Measurements from ENCODE around the gene PAQR8. TPM values are rescaled to one million over a fixed set of nuclear protein-coding genes. Genes with fewer than 3 reads are reported as not detected.
A peak's percentile ranks its signal among the peaks of the same experiment; 100 is the strongest.

PAQR8 gene
- total and polyA plus RNA-seq, 2 of the 13 experiments (the other 11 are each of a cell fraction or from before 2014, with no cell fraction given), result 37.7 to 50.7 TPM

- TF ChIP-seq MEF2D (CRISPR knock-in tag; IDR thresholded peaks at IDR 0.05), result 0 out of 2 replicates have a peak, but pooled peaks have one; percentile 20
- no peak for TF ChIP-seq CSRNP2 (CRISPR knock-in tag; conservative IDR thresholded peaks at IDR 0.05; ENCODE audit: low read depth)
- no peak for TF ChIP-seq NFE2L1 (CRISPR knock-in tag; IDR thresholded peaks at IDR 0.05; ENCODE audit: borderline replicate concordance)
- no peak for TF ChIP-seq ZNF678 (CRISPR knock-in tag; IDR thresholded peaks at IDR 0.05)
- no peak for TF ChIP-seq ZNF335 (CRISPR knock-in tag; IDR thresholded peaks at IDR 0.05)
- TF ChIP-seq FOXA1 (IDR thresholded peaks at IDR 0.05), result peak; percentile 50; the same call in 1 of the 2 replicates
- TF ChIP-seq FOXA1 (CRISPR knock-in tag; IDR thresholded peaks at IDR 0.05), result peak; percentile 83
- TF ChIP-seq YEATS4 (CRISPR knock-in tag; IDR thresholded peaks at IDR 0.05; ENCODE audit: borderline replicate concordance), result peak; percentile 53; the same call in 1 of the 2 replicates
- peak; percentile 72; the same call in 1 of the 2 replicates for TF ChIP-seq MAX (IDR thresholded peaks at IDR 0.05)
- TF ChIP-seq MATR3 (CRISPR knock-in tag; IDR thresholded peaks at IDR 0.05), result no peak
- TF ChIP-seq GTF3A (CRISPR knock-in tag; conservative IDR thresholded peaks at IDR 0.05), result no peak
- no peak for TF ChIP-seq CC2D1A (CRISPR knock-in tag; IDR thresholded peaks at IDR 0.05)
- no peak for TF ChIP-seq HDAC6 (IDR thresholded peaks at IDR 0.05; ENCODE audit: low read depth, low read length)
- TF ChIP-seq RNF219 (CRISPR knock-in tag; IDR thresholded peaks at IDR 0.05), result no peak
- TF ChIP-seq KLF16 (CRISPR knock-in tag; IDR thresholded peaks at IDR 0.05), result 0 out of 4 replicates have a peak, but pooled peaks of 1 of the 2 experiments have one; percentile 39
- TF ChIP-seq MXI1 (IDR thresholded peaks at IDR 0.05; ENCODE audit: borderline replicate concordance, low read depth, low read length), result peak; percentile 82; the same call in 1 of the 3 replicates
- peak; percentile 17; the same call in 1 of the 2 replicates for TF ChIP-seq RXRA (CRISPR knock-in tag; IDR thresholded peaks at IDR 0.05)
- TF ChIP-seq TCF7 (IDR thresholded peaks at IDR 0.05; ENCODE audit: low read depth), result peak; percentile 48; the same call in 1 of the 2 replicates
- no peak for TF ChIP-seq KDM2A (CRISPR knock-in tag; IDR thresholded peaks at IDR 0.05; ENCODE audit: borderline replicate concordance, low read depth)
- peak; percentile 33; the same call in 1 of the 2 replicates for TF ChIP-seq CBX5 (CRISPR knock-in tag; IDR thresholded peaks at IDR 0.05; ENCODE audit: borderline replicate concordance)
- no peak for TF ChIP-seq FOXM1 (CRISPR knock-in tag; IDR thresholded peaks at IDR 0.05)
- TF ChIP-seq CREB1 (IDR thresholded peaks at IDR 0.05), result peak; percentile 72
- peak; percentile 58 for TF ChIP-seq CREB1 (CRISPR knock-in tag; IDR thresholded peaks at IDR 0.05)
- peak; percentile 95 for TF ChIP-seq ELF3 (CRISPR knock-in tag; IDR thresholded peaks at IDR 0.05)
- no peak for TF ChIP-seq ATAD3A (CRISPR knock-in tag; IDR thresholded peaks at IDR 0.05)
- TF ChIP-seq FOXP4 (CRISPR knock-in tag; IDR thresholded peaks at IDR 0.05), result peak; percentile 48; the same call in 1 of the 2 replicates
Measured at GRCh38 chr6:52352239-52353018, 9.5 kb upstream of the PAQR8 start (continued).
